ENCODE data around the gene RPL12.

DNA sequence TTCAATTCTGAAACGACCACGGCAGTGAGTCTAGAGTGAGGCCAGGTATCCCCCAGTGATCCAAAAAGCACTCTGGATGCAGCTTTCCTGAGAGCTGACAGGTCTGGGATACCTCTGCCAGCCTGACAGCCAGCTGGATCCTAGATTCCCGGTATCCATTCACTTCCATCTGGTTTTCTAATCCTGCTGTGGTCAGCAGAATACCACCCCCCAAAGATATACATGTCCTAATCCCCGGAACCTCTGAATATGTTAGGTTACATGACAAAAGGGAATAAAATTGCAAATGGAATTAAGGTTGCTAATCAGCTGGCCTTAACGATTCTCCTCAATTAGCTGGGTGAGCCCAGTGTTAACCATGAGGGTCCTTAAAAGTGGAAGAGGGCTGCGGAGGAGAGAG, 28.4 kb downstream of the RPL12 start:
- TF ChIP-seq, protein P1, sequence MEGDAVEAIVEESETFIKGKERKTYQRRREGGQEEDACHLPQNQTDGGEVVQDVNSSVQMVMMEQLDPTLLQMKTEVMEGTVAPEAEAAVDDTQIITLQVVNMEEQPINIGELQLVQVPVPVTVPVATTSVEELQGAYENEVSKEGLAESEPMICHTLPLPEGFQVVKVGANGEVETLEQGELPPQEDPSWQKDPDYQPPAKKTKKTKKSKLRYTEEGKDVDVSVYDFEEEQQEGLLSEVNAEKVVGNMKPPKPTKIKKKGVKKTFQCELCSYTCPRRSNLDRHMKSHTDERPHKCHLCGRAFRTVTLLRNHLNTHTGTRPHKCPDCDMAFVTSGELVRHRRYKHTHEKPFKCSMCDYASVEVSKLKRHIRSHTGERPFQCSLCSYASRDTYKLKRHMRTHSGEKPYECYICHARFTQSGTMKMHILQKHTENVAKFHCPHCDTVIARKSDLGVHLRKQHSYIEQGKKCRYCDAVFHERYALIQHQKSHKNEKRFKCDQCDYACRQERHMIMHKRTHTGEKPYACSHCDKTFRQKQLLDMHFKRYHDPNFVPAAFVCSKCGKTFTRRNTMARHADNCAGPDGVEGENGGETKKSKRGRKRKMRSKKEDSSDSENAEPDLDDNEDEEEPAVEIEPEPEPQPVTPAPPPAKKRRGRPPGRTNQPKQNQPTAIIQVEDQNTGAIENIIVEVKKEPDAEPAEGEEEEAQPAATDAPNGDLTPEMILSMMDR (IDR thresholded peaks at IDR 0.05; ENCODE audit: low read depth, low read length, poor library complexity, severe bottlenecking): no peak
- no peak for TF ChIP-seq EZH2phosphoT487 (IDR thresholded peaks at IDR 0.05; ENCODE audit: borderline replicate concordance, low read length)
